ENCODE data around the gene GULP1. TPM values are rescaled to one million over a fixed set of nuclear protein-coding genes. Genes with fewer than 3 reads are reported as not detected.

GULP1 gene
- total and polyA plus RNA-seq, 3 donors from 2014 or later, result 76.2 to 90.3 (median 78.5) TPM

- TF ChIP-seq POLR2A (IDR thresholded peaks at IDR 0.05), result no peak
- TF ChIP-seq, protein P1, sequence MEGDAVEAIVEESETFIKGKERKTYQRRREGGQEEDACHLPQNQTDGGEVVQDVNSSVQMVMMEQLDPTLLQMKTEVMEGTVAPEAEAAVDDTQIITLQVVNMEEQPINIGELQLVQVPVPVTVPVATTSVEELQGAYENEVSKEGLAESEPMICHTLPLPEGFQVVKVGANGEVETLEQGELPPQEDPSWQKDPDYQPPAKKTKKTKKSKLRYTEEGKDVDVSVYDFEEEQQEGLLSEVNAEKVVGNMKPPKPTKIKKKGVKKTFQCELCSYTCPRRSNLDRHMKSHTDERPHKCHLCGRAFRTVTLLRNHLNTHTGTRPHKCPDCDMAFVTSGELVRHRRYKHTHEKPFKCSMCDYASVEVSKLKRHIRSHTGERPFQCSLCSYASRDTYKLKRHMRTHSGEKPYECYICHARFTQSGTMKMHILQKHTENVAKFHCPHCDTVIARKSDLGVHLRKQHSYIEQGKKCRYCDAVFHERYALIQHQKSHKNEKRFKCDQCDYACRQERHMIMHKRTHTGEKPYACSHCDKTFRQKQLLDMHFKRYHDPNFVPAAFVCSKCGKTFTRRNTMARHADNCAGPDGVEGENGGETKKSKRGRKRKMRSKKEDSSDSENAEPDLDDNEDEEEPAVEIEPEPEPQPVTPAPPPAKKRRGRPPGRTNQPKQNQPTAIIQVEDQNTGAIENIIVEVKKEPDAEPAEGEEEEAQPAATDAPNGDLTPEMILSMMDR (IDR thresholded peaks at IDR 0.05), result no peak
- intact Hi-C loops (cut with DNase I; ENCODE audit: low total_unique reads), result no loop called here
- no peak overlapping the region for H3K4me3 ChIP-seq
- no peaks in the 10 kb centered on the region for H3K4me1 ChIP-seq
- no peak for DNase-seq
- H3K36me3 ChIP-seq (ENCODE audit: low read depth, missing control alignments), result no peaks in the 10 kb centered on the region
- 92 to 96% methylated on average over 4 of the region's 4 CpGs for WGBS, 2 donors
- H3K9me3 ChIP-seq, result no peaks in the 10 kb centered on the region
- no peak overlapping the region for H3K27ac ChIP-seq
- no peaks in the 10 kb centered on the region for H3K27me3 ChIP-seq
Measured at GRCh38 chr2:188309364-188309763, 17.7 kb downstream of the GULP1 start.

DNA sequence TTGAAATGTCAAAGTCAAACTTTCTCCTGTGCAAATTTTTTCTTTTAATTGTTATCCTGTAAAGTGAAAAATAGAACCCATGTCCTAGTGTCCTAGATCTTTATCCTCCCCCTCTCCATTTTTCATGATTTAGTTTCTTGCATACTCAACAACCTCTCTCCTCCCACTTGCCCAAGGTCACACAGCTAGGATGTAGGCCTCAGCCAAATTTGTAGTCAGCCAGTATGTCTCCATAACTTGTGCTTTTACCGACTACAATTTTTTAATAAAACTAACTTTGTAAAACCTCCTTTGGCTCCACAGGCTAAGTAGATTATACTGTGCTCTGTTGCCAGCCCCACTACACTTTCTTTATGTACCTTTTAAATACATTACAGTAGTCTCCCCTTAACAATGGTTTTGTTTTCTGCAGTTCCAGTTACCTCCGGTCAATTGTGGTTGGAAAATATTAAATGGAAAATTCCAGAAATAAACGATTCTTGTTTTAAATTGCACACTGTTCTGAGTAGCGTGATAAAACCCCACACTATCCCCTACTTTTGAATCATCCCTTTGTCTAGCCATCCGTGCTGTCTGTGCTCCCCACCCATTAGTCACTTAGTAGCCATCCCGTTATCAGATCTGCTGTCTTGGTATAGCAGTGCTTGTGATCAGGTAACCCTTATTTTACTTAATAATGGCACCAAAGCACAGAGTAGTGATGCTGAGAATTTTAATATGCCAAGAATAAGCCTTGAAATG is 22.8 kb downstream of the GULP1 start:
- peak; percentile 49 for DNase-seq
- H3K36me3 ChIP-seq (ENCODE audit: low read depth, missing control alignments), result no peaks in the 10 kb centered on the region
- peak overlapping the region; percentile 48 to 70 for H3K27ac ChIP-seq
- WGBS, 2 donors, result 70 to 72% methylated on average over 6 of the region's 6 CpGs
- H3K4me3 ChIP-seq, result no peak overlapping the region
- TF ChIP-seq, protein P1 (IDR thresholded peaks at IDR 0.05), result no peak
- TF ChIP-seq POLR2A (IDR thresholded peaks at IDR 0.05), result no peak
- no peaks in the 10 kb centered on the region for H3K27me3 ChIP-seq
- H3K4me1 ChIP-seq, result no peaks in the 10 kb centered on the region
- intact Hi-C loops (cut with DNase I; ENCODE audit: low total_unique reads), result no loop called here
- H3K9me3 ChIP-seq, result no peaks in the 10 kb centered on the region

DNA sequence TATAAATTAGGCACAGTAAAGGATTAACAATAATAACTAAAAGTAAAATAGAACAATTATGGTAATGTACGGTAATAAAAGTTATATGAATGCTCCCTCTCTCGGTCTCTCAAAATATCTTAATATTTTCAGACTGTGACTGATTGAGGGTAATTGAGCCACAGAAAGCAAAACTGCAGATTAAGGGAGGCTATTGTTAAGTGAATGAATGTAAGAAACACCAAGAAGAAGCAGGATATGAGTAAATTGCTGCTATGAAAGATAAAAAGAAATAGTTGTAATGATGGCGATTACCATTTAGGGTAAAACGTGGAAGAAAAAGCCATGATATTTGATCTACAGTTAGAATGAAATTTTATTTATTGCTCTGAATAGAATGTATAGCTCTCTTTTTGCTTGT is 24.1 kb downstream of the GULP1 start:
- H3K9me3 ChIP-seq, result no peaks in the 10 kb centered on the region
- intact Hi-C loops (cut with DNase I; ENCODE audit: low total_unique reads), result no loop called here
- H3K36me3 ChIP-seq (ENCODE audit: low read depth, missing control alignments), result no peaks in the 10 kb centered on the region
- 95 to 96% methylated on average over 4 of the region's 4 CpGs for WGBS, 2 donors
- H3K4me3 ChIP-seq, result no peak overlapping the region
- no peaks in the 10 kb centered on the region for H3K27me3 ChIP-seq
- H3K27ac ChIP-seq, result peak overlapping the region; percentile 48 to 70
- H3K4me1 ChIP-seq, result no peaks in the 10 kb centered on the region
- no peak for DNase-seq
- TF ChIP-seq, protein P1 (IDR thresholded peaks at IDR 0.05), result no peak
- no peak for TF ChIP-seq POLR2A (IDR thresholded peaks at IDR 0.05)

DNA sequence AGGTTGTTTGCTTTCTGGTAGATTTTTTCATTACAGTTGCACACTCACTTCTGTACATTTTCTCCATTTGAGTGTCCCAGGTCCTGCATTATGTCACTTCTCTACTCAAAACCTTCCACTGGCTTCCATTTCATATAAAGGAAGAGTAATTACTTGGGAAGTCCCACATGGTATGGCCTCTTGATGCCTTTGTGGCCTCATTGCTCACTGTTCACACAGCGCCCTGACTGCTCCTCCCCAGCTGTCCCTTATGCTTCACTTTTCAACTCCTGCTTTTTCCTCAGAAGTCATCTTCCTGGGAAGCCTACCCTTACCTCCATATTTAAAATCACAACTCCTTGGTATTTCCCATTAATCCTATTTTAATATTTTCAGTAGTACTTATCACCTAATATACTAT is 24.7 kb downstream of the GULP1 start:
- no peaks in the 10 kb centered on the region for H3K36me3 ChIP-seq (ENCODE audit: low read depth, missing control alignments)
- H3K27ac ChIP-seq, result no peak overlapping the region
- no peak overlapping the region for H3K4me3 ChIP-seq
- no peak for DNase-seq
- no peaks in the 10 kb centered on the region for H3K9me3 ChIP-seq
- WGBS, 2 donors, result 91 to 98% methylated on average over 1 of the region's 1 CpG
- H3K27me3 ChIP-seq, result no peaks in the 10 kb centered on the region
- H3K4me1 ChIP-seq, result no peaks in the 10 kb centered on the region
- no peak for TF ChIP-seq POLR2A (IDR thresholded peaks at IDR 0.05)
- TF ChIP-seq, protein P1 (IDR thresholded peaks at IDR 0.05), result no peak
- intact Hi-C loops (cut with DNase I; ENCODE audit: low total_unique reads), result no loop called here

All from testis (tissue), 3 donors.